Measurements from ENCODE around the gene CCDC187. TPM values are rescaled to one million over a fixed set of nuclear protein-coding genes. Genes with fewer than 3 reads are reported as not detected.

CCDC187 gene
- total and polyA plus RNA-seq, 2 experiments from 2014 or later, result 0.13 to 1.3 TPM

- Histone ChIP-seq H3K27me3 (no peaks in the 10 kb centered on the region), H3K9me3 (ENCODE audit: low read depth) (no peaks in the 10 kb centered on the region), H3K4me1 (ENCODE audit: low read depth) (no peaks in the 10 kb centered on the region)
Measured at GRCh38 chr9:136295055-136295454, 8.8 kb downstream of the CCDC187 start.

DNA sequence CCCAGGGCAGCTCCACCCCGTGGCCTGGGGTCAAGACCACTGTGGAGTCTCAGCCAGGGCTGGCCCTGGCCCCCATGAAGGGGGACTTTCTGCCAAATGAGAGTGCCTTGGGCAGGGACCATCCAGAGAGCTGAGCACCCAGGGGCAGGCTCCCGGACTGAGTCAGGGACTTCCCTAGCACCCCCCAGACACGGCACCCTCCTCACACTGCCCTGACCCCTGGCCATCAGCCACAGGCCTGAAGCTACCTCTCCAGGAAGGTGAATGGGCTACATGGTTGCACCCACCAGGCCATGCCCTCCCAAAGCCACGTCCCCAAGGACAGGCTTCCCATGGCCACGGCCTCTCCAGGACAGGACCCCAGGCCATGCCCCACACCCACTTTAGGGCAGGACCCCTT lies 9.5 kb downstream of the CCDC187 start:
- no peak for DNase-seq (ENCODE audit: low read depth in 1 of 2, low spot score in 1 of 2)
- TF ChIP-seq, protein P1, sequence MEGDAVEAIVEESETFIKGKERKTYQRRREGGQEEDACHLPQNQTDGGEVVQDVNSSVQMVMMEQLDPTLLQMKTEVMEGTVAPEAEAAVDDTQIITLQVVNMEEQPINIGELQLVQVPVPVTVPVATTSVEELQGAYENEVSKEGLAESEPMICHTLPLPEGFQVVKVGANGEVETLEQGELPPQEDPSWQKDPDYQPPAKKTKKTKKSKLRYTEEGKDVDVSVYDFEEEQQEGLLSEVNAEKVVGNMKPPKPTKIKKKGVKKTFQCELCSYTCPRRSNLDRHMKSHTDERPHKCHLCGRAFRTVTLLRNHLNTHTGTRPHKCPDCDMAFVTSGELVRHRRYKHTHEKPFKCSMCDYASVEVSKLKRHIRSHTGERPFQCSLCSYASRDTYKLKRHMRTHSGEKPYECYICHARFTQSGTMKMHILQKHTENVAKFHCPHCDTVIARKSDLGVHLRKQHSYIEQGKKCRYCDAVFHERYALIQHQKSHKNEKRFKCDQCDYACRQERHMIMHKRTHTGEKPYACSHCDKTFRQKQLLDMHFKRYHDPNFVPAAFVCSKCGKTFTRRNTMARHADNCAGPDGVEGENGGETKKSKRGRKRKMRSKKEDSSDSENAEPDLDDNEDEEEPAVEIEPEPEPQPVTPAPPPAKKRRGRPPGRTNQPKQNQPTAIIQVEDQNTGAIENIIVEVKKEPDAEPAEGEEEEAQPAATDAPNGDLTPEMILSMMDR (IDR thresholded peaks at IDR 0.05; ENCODE audit: low read depth, low read length), result no peak
- Histone ChIP-seq H3K27me3 (no peaks in the 10 kb centered on the region), H3K4me1 (ENCODE audit: low read depth) (no peaks in the 10 kb centered on the region), H3K9me3 (ENCODE audit: low read depth) (no peaks in the 10 kb centered on the region), H3K27ac (no peak overlapping the region), H3K36me3 (no peaks in the 10 kb centered on the region), H3K4me3 (no peak overlapping the region)

More at GRCh38 chr9:136295055-136295454, 8.8 kb downstream of the CCDC187 start:
- H3K36me3 ChIP-seq, result no peaks in the 10 kb centered on the region
- no peak for DNase-seq (ENCODE audit: low read depth in 1 of 2, low spot score in 1 of 2)
- no peak overlapping the region for H3K27ac ChIP-seq
- no peak overlapping the region for H3K4me3 ChIP-seq
- TF ChIP-seq, protein P1 (IDR thresholded peaks at IDR 0.05; ENCODE audit: low read depth, low read length), result no peak

DNA sequence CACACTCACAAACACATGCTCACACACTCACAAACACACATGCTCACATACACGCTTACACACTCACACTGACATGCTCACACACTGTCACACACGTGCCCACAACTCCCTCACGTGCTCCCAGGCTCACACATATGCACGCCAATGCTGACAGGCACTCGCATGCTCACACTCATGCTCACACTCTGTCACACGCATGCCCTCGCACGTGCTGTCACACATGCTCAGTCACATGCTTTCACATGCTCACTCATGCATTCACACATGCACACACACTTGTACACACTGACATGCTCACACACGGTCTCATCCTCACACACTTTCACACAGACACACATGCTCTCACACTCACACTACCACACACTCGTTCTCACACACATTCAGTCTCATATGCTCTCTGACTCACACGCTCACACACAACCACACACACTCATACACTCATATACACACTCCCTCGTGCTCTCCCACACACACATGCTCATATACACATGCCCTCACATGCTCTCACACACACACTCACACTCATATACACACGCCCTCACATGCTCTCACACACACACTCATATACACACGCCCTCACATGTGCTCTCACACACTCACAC lies 10.3 kb downstream of the CCDC187 start:
- H3K27me3 ChIP-seq, result no peaks in the 10 kb centered on the region

DNA sequence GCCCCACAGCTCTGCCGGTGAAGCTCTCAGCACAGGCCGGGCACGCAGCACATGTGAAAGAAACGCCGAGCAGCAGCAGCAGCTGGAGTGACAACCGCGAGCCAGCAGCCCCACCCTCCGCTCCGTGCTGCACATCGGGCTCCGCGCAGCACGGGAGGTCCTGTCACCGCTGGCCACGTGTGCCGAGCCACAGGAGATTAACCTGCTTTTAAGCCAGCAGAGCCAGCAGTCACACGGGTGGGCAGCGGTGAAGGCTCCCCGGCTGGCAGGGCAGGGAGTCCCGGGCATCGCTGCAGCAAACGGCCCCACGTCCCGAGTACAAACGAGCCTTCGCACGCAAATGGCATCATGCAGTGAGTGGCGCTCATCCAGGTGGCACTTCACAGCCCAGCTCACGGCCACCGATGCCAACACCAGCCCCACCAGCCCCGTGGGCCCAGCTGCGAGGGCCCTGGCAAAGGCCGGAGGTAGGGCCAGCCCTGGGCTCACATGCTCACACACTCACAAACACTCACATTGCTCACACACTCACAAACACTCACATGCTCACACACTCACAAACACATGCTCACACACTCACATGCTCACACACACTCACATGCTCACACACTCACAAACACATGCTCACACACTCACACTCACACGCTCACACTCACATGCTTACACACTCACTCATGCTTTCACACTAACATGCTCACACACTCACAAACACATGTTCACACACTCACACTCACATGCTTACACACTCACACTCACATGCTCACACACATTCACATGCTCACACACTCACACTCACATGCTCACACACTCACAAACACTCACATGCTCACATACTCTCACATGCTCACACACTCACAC lies 11.1 kb downstream of the CCDC187 start:
- Histone ChIP-seq H3K4me1 (ENCODE audit: low read depth) (peaks cover 6% of the 10 kb centered on the region), H3K4me3 (no peak overlapping the region), H3K9me3 (ENCODE audit: low read depth) (no peaks in the 10 kb centered on the region), H3K27me3 (no peaks in the 10 kb centered on the region), H3K36me3 (no peaks in the 10 kb centered on the region), H3K27ac (no peak overlapping the region)
- no peak for DNase-seq (ENCODE audit: low read depth in 1 of 2, low spot score in 1 of 2)
- TF ChIP-seq, protein P1 (IDR thresholded peaks at IDR 0.05; ENCODE audit: low read depth, low read length), result no peak

More for the DNA sequence above, 10.3 kb downstream of the CCDC187 start:
- Histone ChIP-seq H3K4me3 (no peak overlapping the region), H3K4me1 (ENCODE audit: low read depth) (peaks cover 3% of the 10 kb centered on the region), H3K36me3 (no peaks in the 10 kb centered on the region), H3K27ac (no peak overlapping the region), H3K9me3 (ENCODE audit: low read depth) (no peaks in the 10 kb centered on the region)
- TF ChIP-seq, protein P1 (IDR thresholded peaks at IDR 0.05; ENCODE audit: low read depth, low read length), result no peak
- DNase-seq (ENCODE audit: low read depth in 1 of 2, low spot score in 1 of 2), result no peak

DNA sequence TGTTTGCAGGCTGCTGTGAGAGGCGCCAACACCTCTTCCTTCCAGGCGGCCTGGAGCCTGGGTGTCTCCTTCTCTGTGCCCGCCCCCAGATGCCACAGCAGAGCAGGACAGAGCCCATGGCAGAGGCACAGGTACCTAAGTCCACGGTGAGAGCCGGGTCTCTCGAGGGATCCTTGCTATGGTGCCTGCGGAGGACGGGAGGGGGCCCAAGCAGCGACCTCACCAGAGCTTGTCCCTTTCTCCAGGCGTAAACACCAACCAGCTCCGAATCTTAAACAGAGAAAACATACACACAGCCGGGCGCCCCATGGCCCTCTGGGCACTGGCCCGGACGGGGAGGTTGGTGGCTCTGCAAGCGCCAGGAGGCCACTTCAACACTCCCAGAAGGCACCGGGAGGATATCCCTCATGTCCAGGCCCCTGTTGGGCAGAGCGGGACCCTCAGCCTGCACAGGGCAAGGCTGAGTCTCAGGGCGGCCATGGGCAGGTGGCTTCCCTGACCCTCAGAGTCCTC lies 11.8 kb downstream of the CCDC187 start:
- no peaks in the 10 kb centered on the region for H3K27me3 ChIP-seq
- H3K4me3 ChIP-seq, result no peak overlapping the region
- TF ChIP-seq, protein P1 (IDR thresholded peaks at IDR 0.05; ENCODE audit: low read depth, low read length), result no peak
- no peak for DNase-seq (ENCODE audit: low read depth in 1 of 2, low spot score in 1 of 2)
- no peak overlapping the region for H3K27ac ChIP-seq
- H3K4me1 ChIP-seq (ENCODE audit: low read depth), result peaks cover 6% of the 10 kb centered on the region
- no peaks in the 10 kb centered on the region for H3K9me3 ChIP-seq (ENCODE audit: low read depth)
- H3K36me3 ChIP-seq, result no peaks in the 10 kb centered on the region

Measured in cardiac muscle cell (in vitro differentiated cells and primary cell).